Endothelial cell (in vitro differentiated cells): ENCODE results near the gene CA12. TPM values are rescaled to one million over a fixed set of nuclear protein-coding genes. Genes with fewer than 3 reads are reported as not detected.

Experiments used
- DNase-seq: peaks from one replicate; pipeline ENCODE4 v3.0.0; 2021; ENCODE audit warnings: low spot score
- H3K27ac Mint-ChIP-seq: one replicate; pipeline ENCODE4 v1.8.0; 2021; ENCODE audit warnings: mixed read lengths, inconsistent platforms; ENCODE audit not compliant: unreplicated experiment
- H3K27me3 Mint-ChIP-seq: one replicate; pipeline ENCODE4 v1.8.0; 2021; ENCODE audit warnings: mild to moderate bottlenecking, moderate library complexity, mixed read lengths, inconsistent platforms; ENCODE audit not compliant: unreplicated experiment
- H3K36me3 Mint-ChIP-seq: one replicate; pipeline ENCODE4 v1.8.0; 2021; ENCODE audit warnings: mild to moderate bottlenecking, low read depth, mixed read lengths, inconsistent platforms; ENCODE audit not compliant: unreplicated experiment
- H3K4me1 Mint-ChIP-seq: one replicate; pipeline ENCODE4 v1.8.0; 2021; ENCODE audit warnings: mild to moderate bottlenecking, mixed read lengths, inconsistent platforms; ENCODE audit not compliant: unreplicated experiment
- H3K4me3 Mint-ChIP-seq: one replicate; pipeline ENCODE4 v1.8.0; 2021; ENCODE audit warnings: mild to moderate bottlenecking, mixed read lengths, inconsistent platforms; ENCODE audit not compliant: unreplicated experiment
- H3K9me3 Mint-ChIP-seq: one replicate; pipeline ENCODE4 v1.8.0; 2021; ENCODE audit warnings: mixed read lengths, inconsistent platforms; ENCODE audit not compliant: unreplicated experiment
- CTCF ChIP-seq: fragments of 200-600 bp; sonication (generic); IDR thresholded peaks from one replicate; pipeline ENCODE4 v1.5.0; 2021; ENCODE audit warnings: antibody characterized with exemption; ENCODE audit not compliant: unreplicated experiment
- total RNA-seq: library from RNA; stranded (reverse); fragmentation: NEBNext Ultra II Directional; extraction: Animal tissue kit (Norgen Biotek cat#: 25700); gene quantifications from one replicate; pipeline ENCODE4 v1.2.1, GENCODE V29; 2021; ENCODE audit not compliant: unreplicated experiment

The CA12 gene
- total RNA-seq, 1 donor from 2014 or later, result 0.44 TPM

- H3K4me3 Mint-ChIP-seq, result no peak overlapping the region
Observed at GRCh38 chr15:63284335-63284734, 97.3 kb downstream of the CA12 start.

DNA sequence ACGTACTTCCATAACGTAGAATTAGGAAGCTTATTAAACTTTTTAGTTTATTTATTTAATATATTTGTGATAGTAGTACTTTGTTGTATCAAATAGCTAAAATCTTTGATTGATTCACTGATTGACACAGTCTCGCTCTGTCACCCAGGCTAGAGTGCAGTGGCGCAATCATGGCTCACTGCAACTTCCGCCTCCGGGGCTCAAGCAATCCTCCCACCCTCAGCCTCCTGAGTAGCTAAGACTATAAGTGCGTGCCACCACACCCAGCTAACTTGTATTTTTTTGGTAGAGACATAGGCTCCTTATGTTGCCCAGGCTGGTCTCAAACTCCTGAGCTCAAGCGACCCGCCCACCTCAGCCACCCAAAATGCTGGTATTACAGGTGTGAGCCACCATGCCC is 98.5 kb downstream of the CA12 start:
- no peaks in the 10 kb centered on the region for H3K36me3 Mint-ChIP-seq
- no peaks in the 10 kb centered on the region for H3K27me3 Mint-ChIP-seq
- H3K9me3 Mint-ChIP-seq, result no peaks in the 10 kb centered on the region
- H3K4me3 Mint-ChIP-seq, result no peak overlapping the region
- peaks cover 16% of the 10 kb centered on the region for H3K4me1 Mint-ChIP-seq
- DNase-seq, result no peak
- H3K27ac Mint-ChIP-seq, result no peak overlapping the region
- TF ChIP-seq CTCF, result no peak

More at GRCh38 chr15:63284335-63284734, 97.3 kb downstream of the CA12 start:
- H3K9me3 Mint-ChIP-seq, result no peaks in the 10 kb centered on the region
- no peak overlapping the region for H3K27ac Mint-ChIP-seq
- TF ChIP-seq CTCF, result no peak
- H3K36me3 Mint-ChIP-seq, result no peaks in the 10 kb centered on the region
- H3K27me3 Mint-ChIP-seq, result no peaks in the 10 kb centered on the region
- H3K4me1 Mint-ChIP-seq, result peaks cover 23% of the 10 kb centered on the region
- no peak for DNase-seq

- no peaks in the 10 kb centered on the region for H3K27me3 Mint-ChIP-seq
- no peak overlapping the region for H3K27ac Mint-ChIP-seq
- no peak for TF ChIP-seq CTCF
- peaks cover 10% of the 10 kb centered on the region for H3K4me1 Mint-ChIP-seq
- DNase-seq, result no peak
- H3K4me3 Mint-ChIP-seq, result peak overlapping the region; percentile 80
- H3K36me3 Mint-ChIP-seq, result no peaks in the 10 kb centered on the region
- H3K9me3 Mint-ChIP-seq, result no peaks in the 10 kb centered on the region
Observed at GRCh38 chr15:63277893-63278456, 103.7 kb downstream of the CA12 start.

DNA sequence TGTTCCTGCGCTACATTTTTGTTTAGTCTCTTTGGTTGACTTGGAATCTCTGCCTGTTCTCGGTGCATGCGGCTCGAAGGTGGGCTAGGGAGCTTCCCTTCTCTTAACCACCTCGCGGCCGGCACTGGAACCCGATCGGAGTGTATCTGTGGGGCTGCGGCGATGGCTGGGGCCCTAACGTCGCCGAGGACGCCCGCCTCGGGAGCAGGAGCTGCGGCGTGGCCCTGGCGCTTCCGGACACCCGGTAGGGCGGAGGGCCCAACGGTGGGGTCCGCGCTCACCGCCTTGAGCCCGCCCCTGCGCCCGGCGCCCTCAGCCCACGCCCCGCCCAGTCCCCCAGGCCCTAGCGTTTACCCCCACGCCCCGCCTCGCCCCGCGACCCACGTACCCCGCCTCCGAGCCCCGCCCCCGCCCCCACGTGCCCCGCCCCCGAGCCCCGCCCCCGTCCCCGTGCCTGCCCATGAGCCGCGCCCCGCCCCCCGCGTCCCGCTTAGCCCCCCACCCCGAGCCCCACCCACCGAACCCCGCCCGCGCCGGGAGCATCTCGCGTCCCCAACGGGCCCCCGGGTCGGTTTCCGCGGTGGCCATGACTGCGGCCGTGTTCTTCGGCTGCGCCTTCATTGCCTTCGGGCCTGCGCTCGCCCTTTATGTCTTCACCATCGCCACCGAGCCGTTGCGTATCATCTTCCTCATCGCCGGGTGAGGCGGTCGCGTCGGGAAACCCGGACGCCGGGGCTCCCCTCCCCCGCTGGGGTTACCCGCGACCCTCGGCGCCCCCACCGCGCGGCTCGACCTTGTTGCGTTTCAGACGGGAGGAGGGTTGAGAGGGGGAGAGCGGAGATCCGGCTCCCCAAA is 104.4 kb downstream of the CA12 start, which contains the start of gene APH1B:
APH1B (plus strand) TSS at position 568 of the 855 bp plus-strand sequence; CDS start at position 587, 19 bp downstream.
- peaks cover 10% of the 10 kb centered on the region for H3K4me1 Mint-ChIP-seq
- peak within 1 kb of the TSS; percentile 90 for H3K4me3 Mint-ChIP-seq
- TF ChIP-seq CTCF, result no peak
- peak; percentile 68 for DNase-seq
- no peaks in the 10 kb centered on the region for H3K27me3 Mint-ChIP-seq
- peak within 1 kb of the TSS; percentile 12 for H3K27ac Mint-ChIP-seq
- peaks cover 3% of the 10 kb centered on the region for H3K36me3 Mint-ChIP-seq
- no peaks in the 10 kb centered on the region for H3K9me3 Mint-ChIP-seq
